ENCODE measurements around the gene ADAP2. TPM values are rescaled to one million over a fixed set of nuclear protein-coding genes. Genes with fewer than 3 reads are reported as not detected.

ADAP2 gene
- total RNA-seq, 1 donor from 2014 or later = 0.36 TPM

DNA sequence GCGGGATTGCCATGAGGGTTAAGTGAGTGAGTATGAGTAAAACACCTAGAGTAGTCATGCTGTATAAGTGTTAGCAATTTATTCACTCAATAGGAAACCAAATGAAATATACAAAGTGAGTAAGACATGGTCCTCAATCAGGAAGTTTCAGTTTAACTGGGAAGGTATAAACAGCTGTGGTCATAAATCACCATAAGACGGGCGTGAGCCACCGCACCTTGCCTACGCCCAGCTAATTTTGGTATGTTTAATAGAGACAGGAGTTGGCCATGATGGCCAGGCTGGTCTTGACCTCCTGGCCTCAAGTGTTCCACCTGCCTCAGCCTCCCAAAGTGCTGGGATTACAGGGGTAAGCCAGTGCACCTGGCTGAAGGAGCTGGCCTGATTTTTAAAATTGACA is 76.1 kb downstream of the ADAP2 start:
- Mint-ChIP-seq H3K27ac (no peak overlapping the region), H3K4me1 (no peaks in the 10 kb centered on the region), H3K36me3 (peaks cover 35% of the 10 kb centered on the region)

GRCh38 chr17:31002047-31002446 is 80.3 kb downstream of the ADAP2 start:
- Mint-ChIP-seq H3K4me3 (no peak overlapping the region), H3K9me3 (no peaks in the 10 kb centered on the region), H3K27me3 (ENCODE audit: low read depth) (no peaks in the 10 kb centered on the region), H3K4me1 (no peaks in the 10 kb centered on the region), H3K27ac (no peak overlapping the region), H3K36me3 (peaks cover 48% of the 10 kb centered on the region)
- DNase-seq (ENCODE audit: low spot score in 2 of 2, unreplicated experiment in 2 of 2) = no peak
- TF ChIP-seq CTCF (IDR thresholded peaks at IDR 0.05; ENCODE audit: unreplicated experiment) = no peak

More for the DNA sequence above, 76.1 kb downstream of the ADAP2 start:
- Mint-ChIP-seq H3K9me3 (no peaks in the 10 kb centered on the region), H3K27me3 (ENCODE audit: low read depth) (no peaks in the 10 kb centered on the region), H3K4me3 (no peak overlapping the region)
- DNase-seq (ENCODE audit: low spot score in 2 of 2, unreplicated experiment in 2 of 2) = no peak
- no peak for TF ChIP-seq CTCF (IDR thresholded peaks at IDR 0.05; ENCODE audit: unreplicated experiment)

DNA sequence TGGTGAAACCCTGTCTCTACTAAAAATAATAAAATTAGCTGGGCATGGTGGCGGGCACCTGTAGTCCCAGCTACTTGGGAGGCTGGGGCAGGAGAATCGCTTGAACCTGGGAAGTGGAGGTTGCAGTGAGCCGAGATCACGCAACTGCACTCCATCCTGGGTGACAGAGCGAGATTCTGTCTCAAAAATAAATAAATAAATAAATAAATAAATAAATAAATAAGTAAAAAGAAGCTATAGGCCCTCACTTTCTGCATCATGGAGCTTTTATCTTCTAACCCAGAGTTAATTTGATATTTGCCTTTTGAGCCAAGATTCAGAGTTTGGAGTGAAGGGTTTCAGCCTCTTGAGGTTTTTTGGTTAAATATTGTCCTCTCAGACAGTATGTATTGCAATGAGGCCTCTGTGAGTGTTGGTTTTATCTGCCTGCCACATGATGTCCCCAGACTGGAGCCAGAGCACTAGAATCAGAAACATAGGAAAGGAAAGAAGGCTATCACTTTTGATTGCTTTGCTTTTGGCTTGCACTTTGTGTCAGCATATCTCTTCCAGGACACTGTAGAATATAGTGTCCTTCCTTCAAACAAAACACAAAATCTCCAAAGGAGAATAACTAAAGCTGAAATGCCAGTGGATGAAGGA is 81.6 kb downstream of the ADAP2 start:
- no peak for DNase-seq (ENCODE audit: low spot score in 2 of 2, unreplicated experiment in 2 of 2)
- TF ChIP-seq CTCF (IDR thresholded peaks at IDR 0.05; ENCODE audit: unreplicated experiment) = no peak
- Mint-ChIP-seq H3K9me3 (no peaks in the 10 kb centered on the region), H3K4me3 (no peak overlapping the region), H3K27me3 (ENCODE audit: low read depth) (no peaks in the 10 kb centered on the region), H3K36me3 (peaks cover 47% of the 10 kb centered on the region), H3K4me1 (peaks cover 10% of the 10 kb centered on the region), H3K27ac (no peak overlapping the region)

- peaks cover 1% of the 10 kb centered on the region for H3K27me3 Mint-ChIP-seq (ENCODE audit: low read depth)
- DNase-seq (ENCODE audit: low spot score in 2 of 2, unreplicated experiment in 2 of 2) = no peak
- no peak overlapping the region for H3K4me3 Mint-ChIP-seq
- peaks cover 10% of the 10 kb centered on the region for H3K4me1 Mint-ChIP-seq
- H3K9me3 Mint-ChIP-seq = no peaks in the 10 kb centered on the region
- no peak overlapping the region for H3K27ac Mint-ChIP-seq
- H3K36me3 Mint-ChIP-seq = peaks cover 41% of the 10 kb centered on the region
- no peak for TF ChIP-seq CTCF (IDR thresholded peaks at IDR 0.05; ENCODE audit: unreplicated experiment)
Measured at GRCh38 chr17:31004160-31004559, 82.4 kb downstream of the ADAP2 start.

DNA sequence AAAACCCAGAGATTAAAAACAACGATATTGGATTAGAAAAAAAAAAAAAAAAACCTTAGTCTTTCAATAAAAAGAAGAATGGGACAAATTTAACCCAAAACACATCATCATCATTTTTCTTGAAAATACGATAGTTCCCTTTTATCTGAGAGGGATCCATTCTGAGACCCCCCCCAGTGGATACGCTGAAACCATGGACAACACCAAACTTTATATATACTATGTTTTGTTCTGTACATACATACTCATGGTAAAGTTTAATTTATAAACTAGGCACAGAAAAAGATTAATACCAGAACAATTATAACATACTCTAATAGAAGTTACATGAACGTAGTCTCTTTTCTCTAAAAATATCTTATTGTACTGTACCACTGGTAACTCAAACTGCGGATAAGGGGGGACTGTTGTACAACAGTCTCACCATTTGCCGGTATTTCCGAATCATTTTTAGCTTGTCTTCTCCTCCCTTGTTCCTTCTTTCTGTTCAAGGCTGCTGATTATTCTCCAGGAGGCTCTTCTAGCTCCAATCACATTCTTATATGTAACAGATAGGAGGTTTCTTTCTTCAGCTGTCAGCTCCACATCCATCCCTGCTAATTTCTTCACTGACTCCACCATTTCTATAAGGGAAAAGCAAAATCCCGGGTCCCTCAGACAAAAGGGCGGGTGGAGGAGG is 86.1 kb downstream of the ADAP2 start:
- peaks cover 26% of the 10 kb centered on the region for H3K36me3 Mint-ChIP-seq
- H3K27me3 Mint-ChIP-seq (ENCODE audit: low read depth) = peaks cover 2% of the 10 kb centered on the region
- TF ChIP-seq CTCF (IDR thresholded peaks at IDR 0.05; ENCODE audit: unreplicated experiment) = no peak
- H3K4me1 Mint-ChIP-seq = peaks cover 18% of the 10 kb centered on the region
- H3K4me3 Mint-ChIP-seq = peak overlapping the region; percentile 90
- H3K27ac Mint-ChIP-seq = peak overlapping the region; percentile 91
- H3K9me3 Mint-ChIP-seq = no peaks in the 10 kb centered on the region
- DNase-seq (ENCODE audit: low spot score in 2 of 2, unreplicated experiment in 2 of 2) = no peak

Measured in mesothelial cell of epicardium (in vitro differentiated cells).